GM21528 (cell line): ENCODE measurements around the gene GNB1.

Experiments
- ATAC-seq: cut with Tn5 transposase; IDR thresholded peaks from one replicate; pipeline ENCODE4 v1.9.1; 2021; ENCODE audit warnings: mild to moderate bottlenecking, moderate library complexity; ENCODE audit not compliant: unreplicated experiment, low FRiP score

GNB1 gene

GRCh38 chr1:1786836-1787605 is 103.9 kb downstream of the GNB1 start:
- ATAC-seq: no peak

- ATAC-seq: no peak
Measured at GRCh38 chr1:1785666-1786065, 105.2 kb downstream of the GNB1 start.

GRCh38 chr1:1784933-1785332 is 106.0 kb downstream of the GNB1 start:
- no peak for ATAC-seq

- ATAC-seq: no peak
Measured at GRCh38 chr1:1783320-1783719, 107.6 kb downstream of the GNB1 start.

- no peak for ATAC-seq
Measured at GRCh38 chr1:1782399-1783221, 108.3 kb downstream of the GNB1 start.

GRCh38 chr1:1781526-1781903 is 109.4 kb downstream of the GNB1 start:
- no peak for ATAC-seq

- no peak for ATAC-seq
Measured at GRCh38 chr1:1780598-1781525, 110.0 kb downstream of the GNB1 start.

- ATAC-seq: peak; percentile 30
Measured at GRCh38 chr1:1779691-1780597, 110.9 kb downstream of the GNB1 start.

- no peak for ATAC-seq
Measured at GRCh38 chr1:1779320-1779675, 111.6 kb downstream of the GNB1 start.

- peak; percentile 68 for ATAC-seq
Measured at GRCh38 chr1:1778663-1779319, 112.1 kb downstream of the GNB1 start.

- ATAC-seq: peak; percentile 32
Measured at GRCh38 chr1:1777950-1778662, 112.8 kb downstream of the GNB1 start, which contains the start of gene NADK. NADK (minus strand) TSS chr1:1778470; CDS start chr1:1765406, 13,064 bp downstream.

GRCh38 chr1:1777583-1777899 is 113.3 kb downstream of the GNB1 start:
- no peak for ATAC-seq

- no peak for ATAC-seq
Measured at GRCh38 chr1:1776672-1777582, 114.0 kb downstream of the GNB1 start.

GRCh38 chr1:1775327-1776226 is 115.3 kb downstream of the GNB1 start:
- ATAC-seq: no peak

GRCh38 chr1:1773874-1774273 is 117.0 kb downstream of the GNB1 start:
- no peak for ATAC-seq

- ATAC-seq: no peak
Measured at GRCh38 chr1:1771096-1771495, 119.8 kb downstream of the GNB1 start.

- ATAC-seq: no peak
Measured at GRCh38 chr1:1770102-1770501, 120.8 kb downstream of the GNB1 start.
